PC-3 (cell line): Measurements from ENCODE around the gene IFIT3. TPM values are rescaled to one million over a fixed set of nuclear protein-coding genes. Genes with fewer than 3 reads are reported as not detected.

Experiments used
- ATAC-seq: fragments of 200-7000 bp; cut with Tn5 transposase; 2 replicates; pipeline ENCODE4 v1.9.1; 2020; ENCODE audit warnings: mild to moderate bottlenecking, moderate library complexity
- BruUV-seq: library from RNA; stranded (reverse); fragments of 400-500 nt; replicated peaks from 2 replicates; lab custom pipeline; 2021; lab: Mats Ljungman, UMichigan
- CTCF ChIA-PET: fragments of 300-600 bp; sonication (Branson Sonifier 250); formaldehyde crosslinking; loops from one replicate; lab custom pipeline; 2022; ENCODE audit warnings: antibody characterized with exemption; lab: Charles Lee
- POLR2A ChIA-PET: fragments of 300-600 bp; sonication (Branson Sonifier 250); formaldehyde crosslinking; loops from one replicate; lab custom pipeline; 2022; ENCODE audit warnings: antibody characterized with exemption; ENCODE audit not compliant: unreplicated experiment; lab: Charles Lee
- DNase-seq: peaks from one replicate; pipeline ENCODE4 v3.0.0-alpha.2; 2015
- H2AFZ ChIP-seq: fragments of 300-600 bp; sonication (generic); 2 replicates; pipeline ENCODE4 v1.6.0; 2016; ENCODE audit warnings: antibody characterized with exemption, low read length
- H3F3A ChIP-seq: fragments of 300-600 bp; sonication (generic); one replicate; pipeline ENCODE4 v1.6.0; 2017; ENCODE audit warnings: antibody characterized with exemption, low read length, control low read depth, mild to moderate bottlenecking; ENCODE audit not compliant: unreplicated experiment
- H3K27ac ChIP-seq: fragments of 300-600 bp; sonication (generic); 2 replicates; pipeline ENCODE4 v1.5.1; 2016; ENCODE audit warnings: mild to moderate bottlenecking, low read length
- H3K27me3 ChIP-seq: fragments of 300-600 bp; sonication (generic); 2 replicates; pipeline ENCODE4 v1.6.1; 2016; ENCODE audit warnings: low read length, mixed read lengths
- H3K36me3 ChIP-seq: fragments of 300-600 bp; sonication (generic); 2 replicates; pipeline ENCODE4 v1.6.1; 2016; ENCODE audit warnings: low read depth, mixed run types, low read length, mixed read lengths
- H3K4me1 ChIP-seq: fragments of 300-600 bp; sonication (generic); 2 replicates; pipeline ENCODE4 v1.5.1; 2016; ENCODE audit warnings: low read length; ENCODE audit not compliant: insufficient read depth
- H3K4me2 ChIP-seq: fragments of 300-600 bp; sonication (generic); 2 replicates; pipeline ENCODE4 v1.6.0; 2016; ENCODE audit warnings: low read length
- H3K4me3 ChIP-seq: fragments of 300-600 bp; sonication (generic); 2 replicates; pipeline ENCODE4 v1.5.1; 2016; ENCODE audit warnings: mild to moderate bottlenecking, low read length, mixed read lengths
- H3K79me2 ChIP-seq: fragments of 300-600 bp; sonication (generic); 2 replicates; pipeline ENCODE4 v1.6.1; 2017; ENCODE audit warnings: low read length, mixed read lengths
- H3K9ac ChIP-seq: fragments of 300-600 bp; sonication (generic); 2 replicates; pipeline ENCODE4 v1.6.0; 2016; ENCODE audit warnings: mild to moderate bottlenecking, low read length
- H3K9me2 ChIP-seq: fragments of 300-600 bp; sonication (generic); replicated peaks from 2 replicates; pipeline ENCODE4 v1.6.1; 2016; ENCODE audit warnings: mixed run types, low read length, mixed read lengths
- H3K9me3 ChIP-seq: fragments of 300-600 bp; sonication (generic); 2 replicates; pipeline ENCODE4 v1.6.1; 2016; ENCODE audit warnings: low read length, mixed read lengths
- H4K20me1 ChIP-seq: fragments of 300-600 bp; sonication (generic); 2 replicates; pipeline ENCODE4 v1.6.1; 2016; ENCODE audit warnings: low read length, mixed read lengths
- EZH2 ChIP-seq: fragments of 300-600 bp; sonication (generic); IDR thresholded peaks from one replicate; pipeline ENCODE4 v1.6.1; 2017; ENCODE audit warnings: antibody characterized with exemption, mild to moderate bottlenecking, low read length; ENCODE audit not compliant: unreplicated experiment
- EZH2phosphoT487 ChIP-seq: fragments of 300-600 bp; sonication (generic); IDR thresholded peaks from 2 replicates; pipeline ENCODE4 v1.6.1; 2018; ENCODE audit warnings: mild to moderate bottlenecking, antibody characterized with exemption, low read length, borderline replicate concordance
- intact Hi-C: fragments of 100-400 bp; cut with micrococcal nuclease; formaldehyde crosslinking; loops from 2 replicates; pipeline ENCODE4 v1.9.0; 2023
- total RNA-seq: library from RNA; depleted of rRNA; stranded (reverse); fragments of >200 nt; gene quantifications from 2 replicates; pipeline ENCODE4 v1.2.3, GENCODE V29; 2014
- TF ChIP-seq, protein P1 (sequence below): fragments of 300-600 bp; sonication (generic); conservative IDR thresholded peaks from 2 replicates; pipeline ENCODE4 v1.5.1; 2017; ENCODE audit warnings: antibody characterized with exemption, low read depth, mild to moderate bottlenecking, low read length

IFIT3 gene
- total RNA-seq, 1 experiment from 2014 or later, result 5.0 TPM

DNA sequence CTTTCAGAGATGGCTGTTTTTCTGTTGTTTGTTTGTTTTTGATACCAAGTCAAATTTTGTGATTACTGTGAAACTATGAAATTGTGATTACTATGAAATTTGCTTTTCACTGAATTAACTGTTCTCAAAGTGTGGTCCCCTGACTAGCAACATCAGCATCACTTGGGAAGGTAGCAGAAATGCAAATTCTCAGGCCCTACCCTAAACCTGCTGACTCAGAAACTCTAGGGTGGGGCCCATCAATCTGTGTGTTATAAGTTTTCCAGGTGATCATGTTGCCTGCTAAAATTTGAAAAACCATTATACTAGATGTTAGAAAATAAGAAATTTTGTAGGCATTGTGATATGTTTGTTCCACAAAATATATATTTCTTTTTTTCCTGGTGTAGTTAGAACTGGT is 51.3 kb downstream of the IFIT3 start:
- no peak overlapping the region for H3K27ac ChIP-seq
- intact Hi-C loops, result no loop called here
- no peak overlapping the region for H3K4me2 ChIP-seq
- H3K9ac ChIP-seq, result no peak overlapping the region
- CTCF ChIA-PET, result no interaction called here
- no TSS peak for BruUV-seq
- POLR2A ChIA-PET, result interaction anchor here (0.6 kb wide), 1 partner anchor 189 kb away, joined by 3 read pairs; no protein-coding TSS in a partner anchor
- no peaks in the 10 kb centered on the region for H4K20me1 ChIP-seq
- peaks cover 11% of the 10 kb centered on the region for H3K4me1 ChIP-seq
- H3K9me2 ChIP-seq, result no peaks in the 10 kb centered on the region
- H3K27me3 ChIP-seq, result no peaks in the 10 kb centered on the region
- no peak for ATAC-seq
- H3K9me3 ChIP-seq, result no peaks in the 10 kb centered on the region
- no peaks in the 10 kb centered on the region for H3K36me3 ChIP-seq
- H2AFZ ChIP-seq, result no peak overlapping the region
- no peak for DNase-seq
- H3K4me3 ChIP-seq, result no peak overlapping the region
- no peaks in the 10 kb centered on the region for H3K79me2 ChIP-seq
- no peaks in the 10 kb centered on the region for H3F3A ChIP-seq
- TF ChIP-seq EZH2, result no peak
- TF ChIP-seq, protein P1, sequence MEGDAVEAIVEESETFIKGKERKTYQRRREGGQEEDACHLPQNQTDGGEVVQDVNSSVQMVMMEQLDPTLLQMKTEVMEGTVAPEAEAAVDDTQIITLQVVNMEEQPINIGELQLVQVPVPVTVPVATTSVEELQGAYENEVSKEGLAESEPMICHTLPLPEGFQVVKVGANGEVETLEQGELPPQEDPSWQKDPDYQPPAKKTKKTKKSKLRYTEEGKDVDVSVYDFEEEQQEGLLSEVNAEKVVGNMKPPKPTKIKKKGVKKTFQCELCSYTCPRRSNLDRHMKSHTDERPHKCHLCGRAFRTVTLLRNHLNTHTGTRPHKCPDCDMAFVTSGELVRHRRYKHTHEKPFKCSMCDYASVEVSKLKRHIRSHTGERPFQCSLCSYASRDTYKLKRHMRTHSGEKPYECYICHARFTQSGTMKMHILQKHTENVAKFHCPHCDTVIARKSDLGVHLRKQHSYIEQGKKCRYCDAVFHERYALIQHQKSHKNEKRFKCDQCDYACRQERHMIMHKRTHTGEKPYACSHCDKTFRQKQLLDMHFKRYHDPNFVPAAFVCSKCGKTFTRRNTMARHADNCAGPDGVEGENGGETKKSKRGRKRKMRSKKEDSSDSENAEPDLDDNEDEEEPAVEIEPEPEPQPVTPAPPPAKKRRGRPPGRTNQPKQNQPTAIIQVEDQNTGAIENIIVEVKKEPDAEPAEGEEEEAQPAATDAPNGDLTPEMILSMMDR, result no peak
- TF ChIP-seq EZH2phosphoT487, result no peak

DNA sequence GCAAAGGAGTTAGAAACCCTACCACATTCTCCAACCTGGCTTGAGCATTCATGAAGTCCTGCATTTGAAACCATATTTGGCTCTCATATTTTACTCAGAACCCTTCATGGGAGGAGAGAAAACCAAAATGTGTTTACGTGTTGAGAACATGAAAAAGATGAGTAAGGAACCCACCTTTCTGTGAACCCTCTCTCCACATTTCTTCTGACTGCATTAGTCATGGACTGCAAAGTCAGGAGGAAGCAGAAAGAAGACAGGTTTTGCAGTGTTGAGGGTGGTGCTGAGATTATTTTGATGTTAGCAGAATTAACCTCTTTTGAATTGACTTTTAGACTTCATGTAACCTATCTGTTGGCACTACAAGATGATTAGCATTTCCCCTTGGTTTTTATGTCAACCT is 55.0 kb downstream of the IFIT3 start:
- Histone ChIP-seq H3K9ac (no peak overlapping the region), H3K4me2 (no peak overlapping the region), H3F3A (no peaks in the 10 kb centered on the region), H3K9me3 (no peaks in the 10 kb centered on the region), H3K27me3 (no peaks in the 10 kb centered on the region), H3K27ac (no peak overlapping the region), H3K4me1 (peaks cover 10% of the 10 kb centered on the region), H3K9me2 (no peaks in the 10 kb centered on the region), H3K4me3 (no peak overlapping the region), H3K79me2 (no peaks in the 10 kb centered on the region), H2AFZ (no peak overlapping the region), H3K36me3 (no peaks in the 10 kb centered on the region), H4K20me1 (no peaks in the 10 kb centered on the region)
- DNase-seq (no peak), ATAC-seq (no peak)
- TF ChIP-seq EZH2phosphoT487 (no peak), EZH2 (no peak)
- TF ChIP-seq, protein P1, result no peak
- ChIA-PET POLR2A (no interaction called here), CTCF (no interaction called here)
- intact Hi-C loops, result no loop called here
- BruUV-seq, result no TSS peak

DNA sequence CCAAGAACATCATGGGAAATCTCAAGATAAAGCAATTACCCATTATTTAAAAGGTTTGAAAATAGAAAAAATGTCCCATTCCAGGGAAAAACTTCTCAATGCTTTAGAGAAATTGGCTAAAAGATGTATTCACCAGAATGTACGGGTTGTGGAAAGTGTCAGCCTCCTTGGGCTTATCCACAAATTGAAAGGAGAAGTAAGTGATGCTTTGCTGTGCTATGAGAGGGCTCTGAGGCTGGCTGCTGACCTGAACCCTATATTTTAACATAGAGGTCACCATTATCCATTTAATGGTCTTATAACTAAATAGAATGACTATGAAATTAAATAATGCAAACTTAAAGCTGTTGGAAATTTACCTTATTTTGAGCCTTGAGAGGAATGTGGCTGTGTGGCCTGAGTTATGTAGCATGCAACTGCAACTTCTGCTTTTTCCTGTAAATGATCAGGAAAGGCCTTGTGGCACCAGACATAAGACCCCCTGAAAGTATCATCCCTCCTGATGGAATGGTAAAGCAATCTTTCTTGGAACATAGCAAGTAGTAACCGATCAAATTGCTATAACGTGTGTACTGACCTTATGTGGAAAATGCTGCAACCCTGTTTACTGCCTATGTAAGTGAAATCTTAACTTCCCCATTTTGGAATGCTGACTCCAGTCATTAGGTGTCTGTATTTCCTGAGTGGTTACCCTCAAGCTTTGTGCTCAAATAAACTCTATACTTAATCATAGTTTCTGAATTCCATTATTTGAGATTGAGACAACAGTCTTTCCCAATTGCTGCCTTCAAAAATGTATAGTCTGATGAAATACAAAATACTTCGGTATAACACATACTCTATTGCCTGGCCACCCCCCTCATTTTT is 56.9 kb downstream of the IFIT3 start:
- Histone ChIP-seq H3K4me1 (peaks cover 16% of the 10 kb centered on the region), H3K4me3 (no peak overlapping the region), H3K4me2 (no peak overlapping the region), H3K9me3 (no peaks in the 10 kb centered on the region), H3K79me2 (no peaks in the 10 kb centered on the region), H3K36me3 (no peaks in the 10 kb centered on the region), H3K9me2 (no peaks in the 10 kb centered on the region), H3K27me3 (no peaks in the 10 kb centered on the region), H2AFZ (no peak overlapping the region), H3K27ac (no peak overlapping the region), H4K20me1 (no peaks in the 10 kb centered on the region), H3F3A (peaks cover 3% of the 10 kb centered on the region), H3K9ac (no peak overlapping the region)
- ATAC-seq (no peak), DNase-seq (no peak)
- no TSS peak for BruUV-seq
- intact Hi-C loops, result loop anchor here (5.0 kb wide), 2 partner anchors 57 to 82 kb away; partner anchors contain the start of genes IFIT2 and IFIT3
- CTCF ChIA-PET, result no interaction called here
- no peak for TF ChIP-seq EZH2phosphoT487
- TF ChIP-seq, protein P1, result no peak
- TF ChIP-seq EZH2, result no peak
- POLR2A ChIA-PET, result no interaction called here
